C4-2B (cell line): ENCODE measurements around the gene KRT3.

ENCODE experiments used
- H3K27ac ChIP-seq: fragments of 450-650 bp; 2 replicates; pipeline ENCODE4 v1.5.1; 2017
- ZFX ChIP-seq: fragments of 450-650 bp; IDR thresholded peaks from 2 replicates; pipeline ENCODE4 v1.6.1; 2017
- TF ChIP-seq, protein P1 (sequence below): fragments of 450-650 bp; conservative IDR thresholded peaks from 2 replicates; pipeline ENCODE4 v1.5.1; 2017; ENCODE audit warnings: mild to moderate bottlenecking

KRT3 gene

DNA sequence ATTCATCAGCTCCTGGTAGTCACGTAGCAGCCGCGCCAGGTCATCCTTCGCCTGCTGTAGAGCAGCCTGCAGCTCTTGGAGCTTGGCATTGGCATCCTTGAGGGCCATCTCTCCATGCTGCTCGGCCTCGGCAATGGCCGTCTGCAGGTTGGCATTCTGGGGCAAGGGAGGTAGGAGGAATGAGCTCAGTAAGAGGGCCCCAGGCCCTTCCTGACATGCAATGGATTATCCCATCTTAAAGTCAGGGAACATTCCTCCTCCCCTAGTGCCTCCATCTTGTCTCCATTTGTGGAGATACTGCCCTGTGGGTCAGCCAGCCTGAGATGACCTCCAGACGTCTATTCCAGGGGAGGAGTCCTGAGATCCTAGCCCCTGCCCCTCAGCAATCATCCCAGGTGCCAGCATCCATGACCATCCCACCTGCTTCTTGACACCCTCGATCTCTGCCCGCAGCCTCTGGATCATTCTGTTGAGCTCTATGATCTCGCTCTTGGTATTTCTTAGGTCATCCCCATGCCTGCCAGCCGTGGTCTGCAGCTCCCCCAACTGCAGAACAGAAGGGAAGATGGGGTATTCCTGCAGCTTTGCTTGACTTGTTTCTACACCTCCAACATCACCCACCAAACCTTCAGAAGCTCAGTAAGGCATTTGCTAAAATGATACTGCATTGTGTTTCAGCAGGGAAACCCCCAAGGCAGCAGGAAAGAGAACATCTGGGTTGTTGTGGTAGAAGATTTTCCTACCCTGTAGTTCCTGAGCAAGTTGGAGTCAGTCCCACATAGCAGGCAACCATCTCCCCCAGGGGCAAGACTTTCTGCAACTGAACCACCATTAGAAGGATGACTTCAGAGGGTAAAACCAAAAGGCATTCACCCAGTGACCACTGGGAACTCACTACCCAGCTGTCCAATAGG lies 4.4 kb downstream of the KRT3 start:
- no peak overlapping the region for H3K27ac ChIP-seq
- TF ChIP-seq, protein P1, sequence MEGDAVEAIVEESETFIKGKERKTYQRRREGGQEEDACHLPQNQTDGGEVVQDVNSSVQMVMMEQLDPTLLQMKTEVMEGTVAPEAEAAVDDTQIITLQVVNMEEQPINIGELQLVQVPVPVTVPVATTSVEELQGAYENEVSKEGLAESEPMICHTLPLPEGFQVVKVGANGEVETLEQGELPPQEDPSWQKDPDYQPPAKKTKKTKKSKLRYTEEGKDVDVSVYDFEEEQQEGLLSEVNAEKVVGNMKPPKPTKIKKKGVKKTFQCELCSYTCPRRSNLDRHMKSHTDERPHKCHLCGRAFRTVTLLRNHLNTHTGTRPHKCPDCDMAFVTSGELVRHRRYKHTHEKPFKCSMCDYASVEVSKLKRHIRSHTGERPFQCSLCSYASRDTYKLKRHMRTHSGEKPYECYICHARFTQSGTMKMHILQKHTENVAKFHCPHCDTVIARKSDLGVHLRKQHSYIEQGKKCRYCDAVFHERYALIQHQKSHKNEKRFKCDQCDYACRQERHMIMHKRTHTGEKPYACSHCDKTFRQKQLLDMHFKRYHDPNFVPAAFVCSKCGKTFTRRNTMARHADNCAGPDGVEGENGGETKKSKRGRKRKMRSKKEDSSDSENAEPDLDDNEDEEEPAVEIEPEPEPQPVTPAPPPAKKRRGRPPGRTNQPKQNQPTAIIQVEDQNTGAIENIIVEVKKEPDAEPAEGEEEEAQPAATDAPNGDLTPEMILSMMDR: no peak
- TF ChIP-seq ZFX: no peak

DNA sequence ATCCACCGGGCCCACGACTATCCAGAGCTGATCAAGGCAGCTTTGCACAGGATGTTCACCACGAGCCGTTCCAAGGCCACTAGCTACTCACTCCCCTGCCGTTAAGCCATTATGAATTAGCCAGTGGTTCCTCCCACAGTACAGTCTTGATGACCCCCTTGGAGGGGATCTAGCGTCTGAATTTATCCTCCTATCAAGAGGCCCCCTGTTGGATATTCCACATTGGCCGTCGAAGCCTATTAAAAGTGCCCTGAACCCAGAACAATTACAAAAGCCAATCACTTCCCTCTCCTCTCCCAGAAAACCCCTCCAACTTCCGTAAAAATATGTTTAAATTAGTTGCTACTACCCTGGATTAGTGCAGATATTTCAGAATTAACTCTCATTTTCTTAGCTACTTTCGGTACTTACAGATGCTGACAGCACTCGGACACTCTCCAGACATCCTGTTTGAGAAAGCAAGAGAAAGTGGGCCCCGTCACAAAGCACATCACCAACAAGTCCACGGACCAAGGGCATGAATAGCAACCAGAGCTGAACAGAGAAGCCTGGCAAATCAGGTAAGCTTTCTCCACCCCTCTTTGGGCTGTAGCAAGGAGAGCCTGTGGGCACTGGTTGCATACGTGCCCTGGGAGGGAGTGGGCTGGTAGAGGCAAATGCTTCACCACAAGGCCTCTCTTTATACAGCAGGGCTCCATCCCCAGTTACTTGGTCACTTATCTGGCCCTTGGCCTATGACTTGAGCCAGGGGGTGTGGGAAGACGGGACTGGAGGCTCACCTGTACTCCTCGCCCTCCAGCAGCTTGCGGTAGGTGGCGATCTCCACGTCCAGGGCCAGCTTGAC lies 5.3 kb downstream of the KRT3 start:
- H3K27ac ChIP-seq: no peak overlapping the region
- no peak for TF ChIP-seq ZFX
- TF ChIP-seq, protein P1: no peak

DNA sequence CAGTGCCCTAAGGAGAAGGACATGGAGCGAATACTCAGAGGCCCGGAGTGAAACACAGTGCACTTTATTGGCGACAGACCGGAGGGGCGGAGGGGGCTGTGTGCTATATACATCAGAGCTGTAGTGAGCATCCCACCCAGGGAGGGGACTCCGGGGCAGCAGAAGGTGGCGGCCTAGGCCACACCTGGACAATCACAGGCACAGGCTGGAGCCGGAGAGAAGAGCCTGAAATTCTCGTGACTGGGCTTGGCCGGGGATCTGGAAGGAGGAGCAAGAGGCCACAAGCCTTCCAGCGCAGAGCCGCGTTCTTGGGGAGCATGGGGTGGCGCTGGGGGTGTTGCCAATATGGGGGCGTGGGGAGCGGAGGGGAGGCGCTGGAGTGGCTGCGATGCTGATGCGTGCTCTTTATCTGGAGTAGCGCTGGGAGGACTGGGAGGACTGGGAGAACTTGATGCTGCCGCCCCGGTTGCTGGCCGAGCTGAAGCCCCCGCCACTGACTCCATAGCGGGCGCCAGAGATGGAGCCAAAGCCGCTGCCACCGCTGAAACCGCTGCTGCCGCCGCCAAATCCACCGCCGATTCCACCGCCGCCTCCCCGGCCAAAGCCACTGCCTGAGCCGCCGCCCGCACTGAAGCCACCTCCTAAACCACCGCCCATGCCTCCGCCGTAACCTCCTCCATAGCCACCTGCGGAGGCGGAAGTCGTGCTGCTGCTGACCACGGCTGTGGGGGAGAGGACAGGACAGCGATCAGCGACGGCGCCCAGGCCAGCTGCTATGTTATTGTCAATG lies 6.1 kb downstream of the KRT3 start:
- no peak for TF ChIP-seq ZFX
- TF ChIP-seq, protein P1: no peak
- no peak overlapping the region for H3K27ac ChIP-seq

DNA sequence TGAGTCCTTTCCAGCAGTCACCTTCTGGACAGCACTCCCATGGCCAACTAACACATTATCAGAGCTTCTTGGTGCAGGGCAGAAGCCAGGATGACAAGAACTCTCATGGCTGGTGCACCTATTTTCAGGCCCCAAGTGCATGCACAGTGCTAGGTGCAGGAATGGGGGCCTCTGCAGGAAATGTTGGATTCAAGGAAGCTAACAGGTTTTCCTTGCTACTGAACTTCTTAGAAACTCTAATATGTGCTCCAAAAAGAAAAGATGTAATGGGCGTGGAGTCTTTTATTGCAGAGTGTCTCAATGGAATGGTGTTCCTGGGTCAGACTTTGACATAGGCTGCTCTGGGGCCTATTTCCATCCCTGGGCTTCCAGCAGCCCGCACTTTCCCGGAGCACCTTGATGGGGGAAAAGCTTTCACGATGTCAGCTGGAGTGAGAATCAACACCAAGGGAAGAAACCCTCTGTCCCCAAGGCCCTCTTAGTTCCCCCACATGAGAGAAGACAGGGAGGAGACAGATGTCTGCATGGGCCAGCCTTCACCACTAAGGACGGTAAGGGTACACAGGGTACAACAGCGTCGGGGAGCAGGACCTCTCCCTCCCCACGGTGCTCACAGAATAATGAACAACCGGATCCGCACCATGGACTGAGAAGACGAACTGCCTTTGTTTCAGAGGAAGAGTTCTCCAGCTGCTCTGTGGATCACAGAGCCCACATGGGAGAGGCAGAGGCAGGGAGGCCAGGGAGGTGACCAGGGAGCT lies 6.9 kb downstream of the KRT3 start:
- no peak for TF ChIP-seq ZFX
- TF ChIP-seq, protein P1: no peak
- H3K27ac ChIP-seq: no peak overlapping the region

DNA sequence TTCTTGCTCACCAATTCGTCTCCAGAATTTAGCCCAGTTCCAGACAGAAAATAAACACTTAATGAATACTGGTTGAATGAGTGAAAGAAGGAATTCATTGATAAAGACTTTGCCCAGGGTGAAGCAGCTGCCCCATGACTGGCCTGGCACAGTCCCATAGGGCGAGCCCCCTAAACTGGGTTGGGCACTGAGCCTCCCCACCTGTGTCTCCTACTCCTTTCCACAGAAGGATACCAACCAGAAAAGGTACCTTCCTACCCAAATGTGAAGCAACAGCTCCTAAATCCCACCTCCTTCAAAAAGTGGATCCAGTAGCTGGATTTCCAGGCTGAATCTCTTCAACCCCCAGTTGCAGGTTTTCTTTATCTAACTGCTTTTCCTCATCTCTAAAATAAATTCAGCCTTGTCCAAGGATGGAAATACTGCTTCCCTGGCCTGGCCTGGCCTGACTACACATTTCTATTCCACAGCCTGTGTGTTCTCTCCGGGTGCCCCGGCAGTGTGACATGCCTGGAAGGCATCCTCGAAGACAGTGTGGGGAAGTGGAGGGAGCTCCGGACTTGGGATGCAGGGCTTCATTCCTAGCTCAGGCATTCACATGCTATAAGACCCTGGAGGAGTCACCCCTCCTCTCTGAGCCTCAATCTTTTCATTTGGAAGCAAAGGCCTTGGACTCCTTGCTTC lies 7.6 kb downstream of the KRT3 start:
- no peak overlapping the region for H3K27ac ChIP-seq
- TF ChIP-seq, protein P1: no peak
- TF ChIP-seq ZFX: no peak
